SK-N-MC (cell line): ENCODE results near the gene CYBB.

ENCODE experiments used
- EZH2 ChIP-seq: fragments of 200-600 bp; sonication (generic); IDR thresholded peaks from one replicate; pipeline ENCODE4 v1.6.1; 2017; ENCODE audit warnings: antibody characterized with exemption
- FOXP2 ChIP-seq: optimal IDR thresholded peaks from 2 replicates; pipeline ENCODE3; 2011; ENCODE audit warnings: mild to moderate bottlenecking, moderate library complexity; ENCODE audit not compliant: insufficient read depth; ENCODE audit errors: extremely low read length, control extremely low read depth
- POLR2AphosphoS5 ChIP-seq: IDR thresholded peaks from 2 replicates; pipeline ENCODE4 v1.6.1; 2012; ENCODE audit warnings: mild to moderate bottlenecking, low read depth, low read length, borderline replicate concordance

DNA sequence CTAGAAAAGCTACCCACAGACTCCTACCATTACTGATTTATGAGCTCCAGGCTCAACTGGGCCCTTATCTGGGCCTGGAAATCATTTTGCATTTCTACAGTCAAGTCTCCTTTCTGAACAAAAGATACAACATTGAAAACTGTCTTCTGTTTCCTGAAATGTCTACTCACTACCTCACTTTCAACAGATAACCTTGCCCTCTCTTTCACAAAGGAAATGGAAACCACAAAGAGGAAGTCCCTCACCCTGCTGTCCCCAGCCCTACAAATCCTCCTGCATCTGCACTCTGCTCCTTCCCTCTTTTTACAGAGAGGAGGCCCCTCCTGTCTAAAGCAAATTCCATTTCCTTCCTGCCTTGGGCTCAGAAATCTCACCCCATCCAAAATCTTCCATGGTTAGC is 24.8 kb upstream of the CYBB start:
- no peak for TF ChIP-seq EZH2
- no peak for TF ChIP-seq POLR2AphosphoS5
- no peak for TF ChIP-seq FOXP2
